ENCODE results near the gene LTBR. TPM values are rescaled to one million over a fixed set of nuclear protein-coding genes. Genes with fewer than 3 reads are reported as not detected.

LTBR gene
- total RNA-seq, 1 experiment from 2014 or later, result 194 TPM

DNA sequence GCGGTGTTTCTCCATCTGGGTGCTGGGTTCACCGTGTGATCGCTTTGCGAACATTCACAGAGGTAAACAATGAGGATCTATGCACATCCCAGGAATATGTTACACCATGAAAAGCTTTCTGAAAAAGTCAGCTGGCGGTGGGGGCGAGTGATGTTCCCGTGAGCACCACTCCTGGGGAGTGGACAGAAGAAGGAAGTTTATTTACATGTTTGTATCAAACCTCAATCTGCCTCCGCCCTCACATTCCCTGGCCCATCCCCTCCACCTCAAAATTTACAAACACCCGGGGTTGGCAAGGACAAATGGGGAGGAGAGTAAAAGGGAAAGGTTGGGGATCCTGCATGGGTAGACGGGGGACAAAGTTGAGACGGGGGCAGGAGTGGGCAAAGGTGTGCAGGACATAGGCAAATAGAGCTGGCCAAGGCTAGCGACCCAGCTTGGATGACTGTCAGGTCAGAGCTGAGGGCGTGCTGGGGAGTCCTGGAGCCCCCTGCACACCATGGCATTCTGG, 49.0 kb upstream of the LTBR start:
- ChIA-PET CTCF (interaction anchor here (0.7 to 3.3 kb wide), 12 partner anchors 9 to 139 kb away, joined by 3 to 37 read pairs (median 6); partner anchors contain the start of genes LTBR and VAMP1), POLR2A (interaction anchor here (0.6 to 2.9 kb wide), 7 partner anchors 8 to 390 kb away, joined by 3 to 42 read pairs (median 13); no protein-coding TSS in a partner anchor)
- DNase-seq, result no peak
- intact Hi-C loops (cut with micrococcal nuclease; ENCODE audit: unreplicated experiment), result no loop called here
- peaks cover 69% of the 10 kb centered on the region for H3K36me3 Mint-ChIP-seq (ENCODE audit: insufficient read depth, unreplicated experiment)
- H3K4me1 Mint-ChIP-seq (ENCODE audit: low read depth, unreplicated experiment), result peaks cover 7% of the 10 kb centered on the region
- no peaks in the 10 kb centered on the region for H3K27me3 Mint-ChIP-seq (ENCODE audit: insufficient read depth, unreplicated experiment)
- no peak overlapping the region for H3K27ac Mint-ChIP-seq (ENCODE audit: unreplicated experiment)
- no peaks in the 10 kb centered on the region for H3K27me3 ChIP-seq (replicated peaks; ENCODE audit: control insufficient read depth, insufficient read depth, low read length)
- H3K4me3 Mint-ChIP-seq (ENCODE audit: unreplicated experiment), result no peak overlapping the region
- BruUV-seq (replicated peaks), result no TSS peak
- H3K9me3 ChIP-seq, result no peaks in the 10 kb centered on the region
- TF ChIP-seq, protein P1, sequence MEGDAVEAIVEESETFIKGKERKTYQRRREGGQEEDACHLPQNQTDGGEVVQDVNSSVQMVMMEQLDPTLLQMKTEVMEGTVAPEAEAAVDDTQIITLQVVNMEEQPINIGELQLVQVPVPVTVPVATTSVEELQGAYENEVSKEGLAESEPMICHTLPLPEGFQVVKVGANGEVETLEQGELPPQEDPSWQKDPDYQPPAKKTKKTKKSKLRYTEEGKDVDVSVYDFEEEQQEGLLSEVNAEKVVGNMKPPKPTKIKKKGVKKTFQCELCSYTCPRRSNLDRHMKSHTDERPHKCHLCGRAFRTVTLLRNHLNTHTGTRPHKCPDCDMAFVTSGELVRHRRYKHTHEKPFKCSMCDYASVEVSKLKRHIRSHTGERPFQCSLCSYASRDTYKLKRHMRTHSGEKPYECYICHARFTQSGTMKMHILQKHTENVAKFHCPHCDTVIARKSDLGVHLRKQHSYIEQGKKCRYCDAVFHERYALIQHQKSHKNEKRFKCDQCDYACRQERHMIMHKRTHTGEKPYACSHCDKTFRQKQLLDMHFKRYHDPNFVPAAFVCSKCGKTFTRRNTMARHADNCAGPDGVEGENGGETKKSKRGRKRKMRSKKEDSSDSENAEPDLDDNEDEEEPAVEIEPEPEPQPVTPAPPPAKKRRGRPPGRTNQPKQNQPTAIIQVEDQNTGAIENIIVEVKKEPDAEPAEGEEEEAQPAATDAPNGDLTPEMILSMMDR (IDR thresholded peaks at IDR 0.05; ENCODE audit: insufficient read depth in 1 of 2, low read depth in 1 of 2, low read length in 1 of 2, severe bottlenecking in 1 of 2, unreplicated experiment in 1 of 2), result no peak
- no peaks in the 10 kb centered on the region for H3K9me3 Mint-ChIP-seq (ENCODE audit: unreplicated experiment)
- H3K4me1 ChIP-seq, result peaks cover 42% of the 10 kb centered on the region
- no peak overlapping the region for H3K4me3 ChIP-seq (ENCODE audit: low read depth, low read length)
- 0 out of 2 replicates have a peak, but pooled peaks cover 4% of the 10 kb centered on the region for H3K36me3 ChIP-seq (ENCODE audit: control insufficient read depth, insufficient read depth, low read length)

DNA sequence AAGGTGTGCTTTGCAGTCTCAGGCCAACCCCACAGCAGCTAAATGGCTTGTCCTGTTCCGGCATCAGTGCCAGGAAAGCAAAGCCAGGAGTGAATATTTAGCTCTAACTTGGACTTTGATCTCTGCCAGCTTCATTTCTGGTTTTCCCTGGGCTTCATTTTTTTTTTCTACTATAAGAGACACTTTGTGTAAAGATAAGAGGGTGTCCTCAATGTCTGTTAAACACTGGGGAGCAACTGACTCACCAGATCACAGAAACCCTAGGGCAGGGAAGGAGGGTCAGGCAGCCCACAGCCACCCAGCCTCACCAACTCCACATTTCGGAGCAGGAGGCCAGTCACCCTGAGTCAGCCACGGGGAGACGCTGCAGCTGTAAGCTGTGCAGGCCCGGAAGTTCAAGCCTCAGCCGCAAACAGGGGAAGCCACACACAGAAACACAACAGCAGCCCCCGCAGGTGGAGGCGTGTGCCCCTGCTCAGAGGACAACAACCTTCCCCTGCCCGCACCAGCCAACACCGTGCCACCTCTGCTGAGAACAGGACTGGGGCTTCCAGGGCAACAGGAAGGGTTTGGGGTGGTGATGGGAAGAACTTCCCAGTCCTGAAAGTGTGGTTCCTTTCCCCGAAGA, 48.4 kb upstream of the LTBR start:
- H3K36me3 ChIP-seq (ENCODE audit: control insufficient read depth, insufficient read depth, low read length), result 0 out of 2 replicates have a peak, but pooled peaks cover 4% of the 10 kb centered on the region
- no peak overlapping the region for H3K4me3 Mint-ChIP-seq (ENCODE audit: unreplicated experiment)
- peaks cover 7% of the 10 kb centered on the region for H3K4me1 Mint-ChIP-seq (ENCODE audit: low read depth, unreplicated experiment)
- no TSS peak for BruUV-seq (replicated peaks)
- intact Hi-C loops (cut with micrococcal nuclease; ENCODE audit: unreplicated experiment), result loop anchor here (1.0 to 2.0 kb wide), 6 partner anchors 12 to 49 kb away; partner anchors contain the start of gene LTBR
- no peaks in the 10 kb centered on the region for H3K27me3 Mint-ChIP-seq (ENCODE audit: insufficient read depth, unreplicated experiment)
- H3K9me3 ChIP-seq, result no peaks in the 10 kb centered on the region
- POLR2A ChIA-PET, result interaction anchor here (0.5 to 2.9 kb wide), 25 partner anchors 9 to 389 kb away, joined by 3 to 50 read pairs (median 9); partner anchors contain the start of genes GAPDH, LTBR, MRPL51 and PLEKHG6
- peak; percentile 64 to 66 for DNase-seq
- TF ChIP-seq, protein P1 (IDR thresholded peaks at IDR 0.05; ENCODE audit: insufficient read depth in 1 of 2, low read depth in 1 of 2, low read length in 1 of 2, severe bottlenecking in 1 of 2, unreplicated experiment in 1 of 2), result peak in 1 of 2 experiments; percentile 56
- H3K27me3 ChIP-seq (replicated peaks; ENCODE audit: control insufficient read depth, insufficient read depth, low read length), result no peaks in the 10 kb centered on the region
- no peaks in the 10 kb centered on the region for H3K9me3 Mint-ChIP-seq (ENCODE audit: unreplicated experiment)
- no peak overlapping the region for H3K27ac Mint-ChIP-seq (ENCODE audit: unreplicated experiment)
- peak overlapping the region; percentile 15; the same call in 1 of the 2 replicates for H3K4me3 ChIP-seq (ENCODE audit: low read depth, low read length)
- peaks cover 63% of the 10 kb centered on the region for H3K36me3 Mint-ChIP-seq (ENCODE audit: insufficient read depth, unreplicated experiment)
- CTCF ChIA-PET, result interaction anchor here (0.7 to 3.3 kb wide), 20 partner anchors 9 to 198 kb away, joined by 3 to 37 read pairs (median 6); partner anchors contain the start of genes GAPDH, LTBR and VAMP1
- H3K4me1 ChIP-seq, result peaks cover 48% of the 10 kb centered on the region

Measured in Caco-2 (cell line).